OCI-LY7 (cell line): Measurements from ENCODE around the gene INTS2. TPM values are rescaled to one million over a fixed set of nuclear protein-coding genes. Genes with fewer than 3 reads are reported as not detected.

ENCODE experiments used
- BruUV-seq: library from RNA; stranded (reverse); fragments of 400-500 nt; replicated peaks from 2 replicates; lab custom pipeline; 2021; lab: Mats Ljungman, UMichigan
- CTCF ChIA-PET: fragments of 300-600 bp; sonication (Branson Sonifier 250); formaldehyde crosslinking; loops from one replicate; lab custom pipeline; 2022; ENCODE audit warnings: antibody characterized with exemption; ENCODE audit not compliant: unreplicated experiment; lab: Charles Lee
- POLR2A ChIA-PET: fragments of 300-600 bp; sonication (Branson Sonifier 250); formaldehyde crosslinking; loops from one replicate; lab custom pipeline; 2022; ENCODE audit warnings: antibody characterized with exemption; lab: Charles Lee
- DNase-seq: peaks from one replicate; pipeline ENCODE4 v3.0.0-alpha.2; 2015; ENCODE audit warnings: low spot score
- H2AFZ ChIP-seq: fragments of 200-600 bp; sonication (generic), shearing (Covaris generic); 2 replicates; pipeline ENCODE4 v1.6.1; 2014; ENCODE audit warnings: mild to moderate bottlenecking, antibody characterized with exemption, low read length, moderate library complexity
- H3K27ac ChIP-seq: fragments of 200-600 bp; sonication (generic); 2 replicates; pipeline ENCODE4 v1.5.1; 2014; ENCODE audit warnings: mixed run types, low read depth, mild to moderate bottlenecking, moderate library complexity, low read length, inconsistent platforms; ENCODE audit not compliant: poor library complexity, severe bottlenecking
- H3K36me3 ChIP-seq: fragments of 200-600 bp; sonication (generic); 2 replicates; pipeline ENCODE4 v1.6.1; 2014; ENCODE audit warnings: mild to moderate bottlenecking, antibody characterized with exemption, low read length, moderate library complexity, mixed read lengths; ENCODE audit not compliant: insufficient read depth
- H3K4me1 ChIP-seq: fragments of 200-600 bp; sonication (generic); 2 replicates; pipeline ENCODE4 v1.5.1; 2014; ENCODE audit warnings: mild to moderate bottlenecking, low read length; ENCODE audit not compliant: insufficient read depth, poor library complexity, severe bottlenecking
- H3K4me2 ChIP-seq: fragments of 200-600 bp; sonication (generic); 2 replicates; pipeline ENCODE4 v1.6.1; 2014; ENCODE audit warnings: mild to moderate bottlenecking, low read length
- H3K4me3 ChIP-seq: fragments of 200-600 bp; sonication (generic); 2 replicates; pipeline ENCODE4 v1.5.1; 2014; ENCODE audit warnings: mild to moderate bottlenecking, low read depth, low read length; ENCODE audit not compliant: poor library complexity, severe bottlenecking
- H3K79me2 ChIP-seq: fragments of 200-600 bp; sonication (generic); 2 replicates; pipeline ENCODE4 v1.6.1; 2016; ENCODE audit warnings: low read depth, mild to moderate bottlenecking, low read length, moderate library complexity, mixed read lengths; ENCODE audit not compliant: insufficient read depth
- H3K9me2 ChIP-seq: fragments of 200-600 bp; sonication (generic); 2 replicates; pipeline ENCODE4 v1.6.1; 2016; ENCODE audit warnings: mild to moderate bottlenecking, low read length, mixed read lengths; ENCODE audit not compliant: insufficient read depth
- H3K9me3 ChIP-seq: fragments of 200-600 bp; sonication (generic); 2 replicates; pipeline ENCODE4 v1.6.1; 2014; ENCODE audit warnings: mild to moderate bottlenecking, mixed run types, low read length, mixed read lengths
- H4K20me1 ChIP-seq: fragments of 200-600 bp; sonication (generic); 2 replicates; pipeline ENCODE4 v1.6.1; 2014; ENCODE audit warnings: mild to moderate bottlenecking, antibody characterized with exemption, low read length, moderate library complexity, mixed read lengths; ENCODE audit not compliant: insufficient read depth
- CTCF ChIP-seq: fragments of 200-600 bp; sonication (generic); conservative IDR thresholded peaks from 2 replicates; pipeline ENCODE4 v1.5.1; 2014; ENCODE audit warnings: mild to moderate bottlenecking, antibody characterized with exemption, low read length, moderate library complexity, mixed read lengths
- EZH2phosphoT487 ChIP-seq: fragments of 200-600 bp; sonication (generic); IDR thresholded peaks from 2 replicates; pipeline ENCODE4 v1.6.1; 2018; ENCODE audit warnings: low read depth, borderline replicate concordance, mild to moderate bottlenecking, mixed run types, antibody characterized with exemption, low read length, moderate library complexity, mixed read lengths
- intact Hi-C: fragments of 100-400 bp; cut with micrococcal nuclease; formaldehyde crosslinking; loops from one replicate; pipeline ENCODE4 v1.10.0; 2022; ENCODE audit not compliant: unreplicated experiment
- total RNA-seq, 2 experiments: library from RNA; depleted of rRNA in 1 of 2; stranded (reverse); fragments of >200 nt in 1 of 2; shearing (Covaris generic) in 1 of 2; gene quantifications; 2 replicates each; pipeline ENCODE4 v1.2.3, GENCODE V29; 2014 to 2022

The INTS2 gene
- total RNA-seq, 2 experiments from 2014 or later: 15.8 to 27.9 TPM

- Histone ChIP-seq H3K9me2 (no peaks in the 10 kb centered on the region), H3K27ac (no peak overlapping the region), H3K4me1 (peaks cover 14% of the 10 kb centered on the region), H3K4me3 (no peak overlapping the region), H3K9me3 (no peaks in the 10 kb centered on the region), H3K4me2 (no peak overlapping the region), H4K20me1 (peaks cover 6% of the 10 kb centered on the region; the same call in 1 of the 2 replicates), H3K36me3 (peaks cover 94% of the 10 kb centered on the region), H3K79me2 (peaks cover 49% of the 10 kb centered on the region), H2AFZ (no peak overlapping the region)
- BruUV-seq: no TSS peak
- POLR2A ChIA-PET: no interaction called here
- TF ChIP-seq EZH2phosphoT487: no peak
- no peak for TF ChIP-seq CTCF
- no peak for DNase-seq
- intact Hi-C loops: no loop called here
- CTCF ChIA-PET: no interaction called here
These were observed 71.7 kb downstream of the INTS2 start for GRCh38 chr17:61856035-61856434.

- Histone ChIP-seq H3K4me2 (no peak overlapping the region), H3K27ac (no peak overlapping the region), H2AFZ (no peak overlapping the region), H3K9me2 (no peaks in the 10 kb centered on the region), H3K4me1 (no peaks in the 10 kb centered on the region), H3K79me2 (peaks cover 25% of the 10 kb centered on the region), H3K9me3 (no peaks in the 10 kb centered on the region), H3K36me3 (peaks cover 95% of the 10 kb centered on the region), H4K20me1 (0 out of 2 replicates have a peak, but pooled peaks cover 6% of the 10 kb centered on the region), H3K4me3 (no peak overlapping the region)
- ChIA-PET POLR2A (interaction anchor here (0.6 kb wide), 1 partner anchor 47 kb away, joined by 5 read pairs; no protein-coding TSS in a partner anchor), CTCF (no interaction called here)
- TF ChIP-seq CTCF (no peak), EZH2phosphoT487 (no peak)
- intact Hi-C loops: no loop called here
- BruUV-seq: no TSS peak
- DNase-seq: no peak
These were observed 74.9 kb downstream of the INTS2 start for GRCh38 chr17:61852857-61853256.

- BruUV-seq: no TSS peak
- no peak for TF ChIP-seq EZH2phosphoT487
- Histone ChIP-seq H2AFZ (no peak overlapping the region), H3K36me3 (peaks cover 97% of the 10 kb centered on the region), H3K4me2 (no peak overlapping the region), H3K9me2 (no peaks in the 10 kb centered on the region), H3K27ac (no peak overlapping the region), H4K20me1 (0 out of 2 replicates have a peak, but pooled peaks cover 6% of the 10 kb centered on the region), H3K4me3 (no peak overlapping the region), H3K4me1 (no peaks in the 10 kb centered on the region), H3K79me2 (peaks cover 13% of the 10 kb centered on the region), H3K9me3 (no peaks in the 10 kb centered on the region)
- intact Hi-C loops: no loop called here
- no peak for DNase-seq
- ChIA-PET POLR2A (no interaction called here), CTCF (no interaction called here)
These were observed 78.1 kb downstream of the INTS2 start for GRCh38 chr17:61849674-61850073.
